Astrocyte (in vitro differentiated cells and primary cell): ENCODE measurements around the gene RXYLT1. TPM values are rescaled to one million over a fixed set of nuclear protein-coding genes. Genes with fewer than 3 reads are reported as not detected.
A peak's percentile ranks its signal among the peaks of the same experiment; 100 is the strongest.
"Not testable (repeated sequence)": the region's sequence is repeated elsewhere in the genome, so short reads cannot be mapped to it uniquely, and the experiment has no call there.

Source experiments
- DNase-seq: peaks from one replicate; pipeline ENCODE4 v3.0.0-alpha.2; 2010; ENCODE audit warnings: low read depth
- FAIRE-seq: peaks from 2 replicates; lab custom pipeline; 2011; peaks lifted over from hg19 to GRCh38; lab: Jason Lieb, UNC
- H2AFZ ChIP-seq: 2 replicates; pipeline ENCODE4 v1.6.0; 2012; ENCODE audit warnings: low read depth, low read length, inconsistent platforms
- H3K27ac ChIP-seq: 2 replicates; pipeline ENCODE4 v1.5.1; 2011; ENCODE audit warnings: low read depth, low read length, inconsistent platforms
- H3K27me3 ChIP-seq: 2 replicates; pipeline ENCODE4 v1.6.0; 2011; ENCODE audit warnings: low read length, inconsistent platforms; ENCODE audit not compliant: insufficient read depth
- H3K36me3 ChIP-seq: 2 replicates; pipeline ENCODE4 v1.5.1; 2011; ENCODE audit warnings: low read length, inconsistent platforms; ENCODE audit not compliant: insufficient read depth
- H3K4me1 ChIP-seq: 2 replicates; pipeline ENCODE4 v1.5.1; 2011; ENCODE audit warnings: low read length, inconsistent platforms; ENCODE audit not compliant: insufficient read depth
- H3K4me2 ChIP-seq: 2 replicates; pipeline ENCODE4 v1.6.0; 2012; ENCODE audit warnings: low read length, inconsistent platforms
- H3K4me3 ChIP-seq: 2 replicates; pipeline ENCODE4 v1.5.1; 2011; ENCODE audit warnings: low read depth, mild to moderate bottlenecking, low read length, inconsistent platforms; ENCODE audit not compliant: insufficient read depth
- H3K79me2 ChIP-seq: 2 replicates; pipeline ENCODE4 v1.6.0; 2012; ENCODE audit warnings: mild to moderate bottlenecking, low read length, inconsistent platforms; ENCODE audit not compliant: insufficient read depth
- H3K9ac ChIP-seq: 2 replicates; pipeline ENCODE4 v1.6.0; 2012; ENCODE audit warnings: mild to moderate bottlenecking, low read length, inconsistent platforms
- H3K9me3 ChIP-seq: 2 replicates; pipeline ENCODE4 v1.5.1; 2012; ENCODE audit warnings: low read depth, mild to moderate bottlenecking, low read length, inconsistent platforms; ENCODE audit not compliant: insufficient read depth
- H4K20me1 ChIP-seq: 2 replicates; pipeline ENCODE4 v1.6.0; 2012; ENCODE audit warnings: low read length, inconsistent platforms; ENCODE audit not compliant: insufficient read depth
- H3K27ac Mint-ChIP-seq: one replicate; pipeline ENCODE4 v1.8.0; 2021; ENCODE audit warnings: mild to moderate bottlenecking, mixed read lengths; ENCODE audit not compliant: unreplicated experiment
- H3K27me3 Mint-ChIP-seq: one replicate; pipeline ENCODE4 v1.8.0; 2021; ENCODE audit warnings: low read depth, mixed read lengths; ENCODE audit not compliant: unreplicated experiment
- H3K36me3 Mint-ChIP-seq: one replicate; pipeline ENCODE4 v1.8.0; 2021; ENCODE audit warnings: low read depth, mixed read lengths; ENCODE audit not compliant: unreplicated experiment
- H3K4me1 Mint-ChIP-seq: one replicate; pipeline ENCODE4 v1.8.0; 2021; ENCODE audit warnings: low read depth, mixed read lengths; ENCODE audit not compliant: unreplicated experiment
- H3K4me3 Mint-ChIP-seq: one replicate; pipeline ENCODE4 v1.8.0; 2021; ENCODE audit warnings: mild to moderate bottlenecking, moderate library complexity, mixed read lengths; ENCODE audit not compliant: unreplicated experiment
- H3K9me3 Mint-ChIP-seq: one replicate; pipeline ENCODE4 v1.8.0; 2021; ENCODE audit warnings: mild to moderate bottlenecking, mixed read lengths; ENCODE audit not compliant: unreplicated experiment
- EZH2 ChIP-seq: IDR thresholded peaks from 2 replicates; pipeline ENCODE4 v1.6.1; 2012; ENCODE audit warnings: mild to moderate bottlenecking, low read length, inconsistent platforms; ENCODE audit not compliant: insufficient read depth
- total RNA-seq: library from RNA; stranded (reverse); gene quantifications from 2 replicates; pipeline ENCODE4 v1.2.1, GENCODE V29; 2021
- TF ChIP-seq, protein P1 (sequence below): IDR thresholded peaks from 2 replicates; pipeline ENCODE4 v1.5.1; 2011; ENCODE audit warnings: low read depth, mild to moderate bottlenecking, inconsistent platforms, low read length, moderate library complexity; ENCODE audit not compliant: insufficient read depth

Gene RXYLT1
- total RNA-seq, 1 donor from 2014 or later, result 15.5 TPM

DNA sequence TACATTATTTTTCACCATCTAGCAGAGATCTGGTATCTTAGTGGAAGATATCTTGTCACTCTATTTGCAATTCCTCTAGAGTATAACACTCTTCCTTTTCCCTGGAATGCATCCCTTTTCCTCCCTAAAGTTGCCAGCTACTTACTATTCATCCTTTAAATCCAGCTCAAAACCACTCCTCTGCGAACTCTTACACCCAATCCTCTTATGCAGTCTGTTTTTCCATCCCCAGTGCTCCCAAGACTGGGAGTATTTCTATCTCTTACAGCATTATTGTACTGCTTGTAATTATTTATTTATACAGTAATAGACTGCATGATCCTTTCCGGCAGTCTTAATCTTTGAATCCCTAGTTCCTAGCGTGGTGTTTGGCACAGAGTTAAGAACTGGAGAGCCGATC lies 61.9 kb downstream of the RXYLT1 start:
- no peak for TF ChIP-seq EZH2
- TF ChIP-seq, protein P1, sequence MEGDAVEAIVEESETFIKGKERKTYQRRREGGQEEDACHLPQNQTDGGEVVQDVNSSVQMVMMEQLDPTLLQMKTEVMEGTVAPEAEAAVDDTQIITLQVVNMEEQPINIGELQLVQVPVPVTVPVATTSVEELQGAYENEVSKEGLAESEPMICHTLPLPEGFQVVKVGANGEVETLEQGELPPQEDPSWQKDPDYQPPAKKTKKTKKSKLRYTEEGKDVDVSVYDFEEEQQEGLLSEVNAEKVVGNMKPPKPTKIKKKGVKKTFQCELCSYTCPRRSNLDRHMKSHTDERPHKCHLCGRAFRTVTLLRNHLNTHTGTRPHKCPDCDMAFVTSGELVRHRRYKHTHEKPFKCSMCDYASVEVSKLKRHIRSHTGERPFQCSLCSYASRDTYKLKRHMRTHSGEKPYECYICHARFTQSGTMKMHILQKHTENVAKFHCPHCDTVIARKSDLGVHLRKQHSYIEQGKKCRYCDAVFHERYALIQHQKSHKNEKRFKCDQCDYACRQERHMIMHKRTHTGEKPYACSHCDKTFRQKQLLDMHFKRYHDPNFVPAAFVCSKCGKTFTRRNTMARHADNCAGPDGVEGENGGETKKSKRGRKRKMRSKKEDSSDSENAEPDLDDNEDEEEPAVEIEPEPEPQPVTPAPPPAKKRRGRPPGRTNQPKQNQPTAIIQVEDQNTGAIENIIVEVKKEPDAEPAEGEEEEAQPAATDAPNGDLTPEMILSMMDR, result no peak
- H3K27ac ChIP-seq, result no peak overlapping the region
- no peak overlapping the region for H3K9ac ChIP-seq
- no peaks in the 10 kb centered on the region for H3K4me1 ChIP-seq
- peaks cover 5% of the 10 kb centered on the region for H3K4me1 Mint-ChIP-seq
- H3K9me3 ChIP-seq, result no peaks in the 10 kb centered on the region
- H3K4me2 ChIP-seq, result no peak overlapping the region
- peaks cover 10% of the 10 kb centered on the region for H4K20me1 ChIP-seq
- no peaks in the 10 kb centered on the region for H3K9me3 Mint-ChIP-seq
- H3K36me3 ChIP-seq, result no peaks in the 10 kb centered on the region
- H3K79me2 ChIP-seq, result peaks cover 22% of the 10 kb centered on the region
- DNase-seq, result no peak
- H3K4me3 ChIP-seq, result no peak overlapping the region
- H3K36me3 Mint-ChIP-seq, result no peaks in the 10 kb centered on the region
- no peaks in the 10 kb centered on the region for H3K27me3 Mint-ChIP-seq
- H3K27me3 ChIP-seq, result no peaks in the 10 kb centered on the region
- no peak overlapping the region for H3K4me3 Mint-ChIP-seq
- H3K27ac Mint-ChIP-seq, result no peak overlapping the region
- H2AFZ ChIP-seq, result no peak overlapping the region
- FAIRE-seq, result no peak

DNA sequence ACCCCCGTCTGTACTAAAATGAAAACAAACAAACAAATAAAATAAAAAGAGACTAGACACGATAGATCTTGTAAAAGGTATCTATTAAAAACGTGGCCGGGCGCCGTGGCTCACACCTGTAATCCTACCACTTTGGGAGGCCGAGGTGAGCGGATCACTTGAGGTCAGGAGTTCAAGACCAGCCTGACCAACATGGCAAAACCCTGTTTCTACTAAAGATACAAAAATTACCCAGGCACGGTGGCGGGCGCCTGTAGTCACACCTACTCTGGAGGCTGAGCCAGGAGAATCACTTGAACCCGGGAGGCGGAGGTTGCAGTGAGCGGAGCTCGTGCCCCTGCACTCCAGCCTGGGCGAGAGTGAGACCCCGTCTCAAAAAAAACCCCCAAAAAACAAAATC lies 63.0 kb downstream of the RXYLT1 start:
- peaks cover 15% of the 10 kb centered on the region for H4K20me1 ChIP-seq
- H3K4me3 Mint-ChIP-seq, result peak overlapping the region; percentile 66
- H3K4me3 ChIP-seq, result peak overlapping the region; percentile 99
- H3K27ac Mint-ChIP-seq, H3K36me3 Mint-ChIP-seq, H3K9me3 Mint-ChIP-seq, H3K27me3 ChIP-seq, DNase-seq, H3K9me3 ChIP-seq, H3K4me1 Mint-ChIP-seq, H2AFZ ChIP-seq, H3K27ac ChIP-seq, H3K27me3 Mint-ChIP-seq, H3K9ac ChIP-seq, H3K4me1 ChIP-seq, H3K36me3 ChIP-seq, FAIRE-seq: not testable (repeated sequence)
- peak overlapping the region; percentile 94 for H3K4me2 ChIP-seq
- peaks cover 34% of the 10 kb centered on the region for H3K79me2 ChIP-seq

DNA sequence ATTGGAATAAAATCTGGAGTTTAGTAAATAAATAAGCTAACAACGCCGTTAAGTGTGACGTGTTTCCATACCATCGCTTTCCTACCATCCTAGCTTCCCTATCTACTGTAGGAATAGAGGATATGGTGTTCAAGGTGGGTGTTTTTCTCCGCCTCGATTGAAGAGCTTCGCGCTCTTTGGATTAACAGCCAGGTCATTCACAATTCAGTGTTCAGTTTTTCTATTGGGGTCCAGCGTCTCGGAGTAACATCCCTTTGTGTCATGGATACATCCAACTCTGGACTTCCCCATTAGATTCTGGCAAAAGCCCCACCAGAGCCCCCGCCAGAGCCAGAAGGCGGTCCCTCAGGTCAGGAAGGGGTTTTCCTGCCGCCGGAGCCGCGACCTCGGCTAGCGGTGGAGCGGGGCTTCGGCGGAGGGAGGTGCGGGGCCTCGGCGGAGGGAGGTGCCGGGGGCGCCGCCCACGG lies 63.6 kb downstream of the RXYLT1 start:
- Histone ChIP-seq H3K27ac (peak overlapping the region; percentile 44), H3K4me2 (peak overlapping the region; percentile 94), H3K9ac (peak overlapping the region; percentile 96), H2AFZ (peak overlapping the region; percentile 77), H3K27me3 (no peaks in the 10 kb centered on the region), H3K9me3 (no peaks in the 10 kb centered on the region), H3K36me3 (no peaks in the 10 kb centered on the region), H3K4me3 (peak overlapping the region; percentile 99), H3K4me1 (no peaks in the 10 kb centered on the region), H4K20me1 (peaks cover 17% of the 10 kb centered on the region), H3K79me2 (peaks cover 38% of the 10 kb centered on the region)
- Mint-ChIP-seq H3K4me3 (peak overlapping the region; percentile 66), H3K36me3 (no peaks in the 10 kb centered on the region), H3K27ac (no peak overlapping the region), H3K27me3 (no peaks in the 10 kb centered on the region), H3K4me1 (peaks cover 6% of the 10 kb centered on the region), H3K9me3 (no peaks in the 10 kb centered on the region)
- DNase-seq (no peak), FAIRE-seq (no peak)
- TF ChIP-seq EZH2, result no peak
